Measurements from ENCODE around the gene ATXN7L1. TPM values are rescaled to one million over a fixed set of nuclear protein-coding genes. Genes with fewer than 3 reads are reported as not detected.
A peak's percentile ranks its signal among the peaks of the same experiment; 100 is the strongest.

The ATXN7L1 gene, protein sequence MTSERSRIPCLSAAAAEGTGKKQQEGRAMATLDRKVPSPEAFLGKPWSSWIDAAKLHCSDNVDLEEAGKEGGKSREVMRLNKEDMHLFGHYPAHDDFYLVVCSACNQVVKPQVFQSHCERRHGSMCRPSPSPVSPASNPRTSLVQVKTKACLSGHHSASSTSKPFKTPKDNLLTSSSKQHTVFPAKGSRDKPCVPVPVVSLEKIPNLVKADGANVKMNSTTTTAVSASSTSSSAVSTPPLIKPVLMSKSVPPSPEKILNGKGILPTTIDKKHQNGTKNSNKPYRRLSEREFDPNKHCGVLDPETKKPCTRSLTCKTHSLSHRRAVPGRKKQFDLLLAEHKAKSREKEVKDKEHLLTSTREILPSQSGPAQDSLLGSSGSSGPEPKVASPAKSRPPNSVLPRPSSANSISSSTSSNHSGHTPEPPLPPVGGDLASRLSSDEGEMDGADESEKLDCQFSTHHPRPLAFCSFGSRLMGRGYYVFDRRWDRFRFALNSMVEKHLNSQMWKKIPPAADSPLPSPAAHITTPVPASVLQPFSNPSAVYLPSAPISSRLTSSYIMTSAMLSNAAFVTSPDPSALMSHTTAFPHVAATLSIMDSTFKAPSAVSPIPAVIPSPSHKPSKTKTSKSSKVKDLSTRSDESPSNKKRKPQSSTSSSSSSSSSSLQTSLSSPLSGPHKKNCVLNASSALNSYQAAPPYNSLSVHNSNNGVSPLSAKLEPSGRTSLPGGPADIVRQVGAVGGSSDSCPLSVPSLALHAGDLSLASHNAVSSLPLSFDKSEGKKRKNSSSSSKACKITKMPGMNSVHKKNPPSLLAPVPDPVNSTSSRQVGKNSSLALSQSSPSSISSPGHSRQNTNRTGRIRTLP
- total RNA-seq = 16.3 TPM

DNA sequence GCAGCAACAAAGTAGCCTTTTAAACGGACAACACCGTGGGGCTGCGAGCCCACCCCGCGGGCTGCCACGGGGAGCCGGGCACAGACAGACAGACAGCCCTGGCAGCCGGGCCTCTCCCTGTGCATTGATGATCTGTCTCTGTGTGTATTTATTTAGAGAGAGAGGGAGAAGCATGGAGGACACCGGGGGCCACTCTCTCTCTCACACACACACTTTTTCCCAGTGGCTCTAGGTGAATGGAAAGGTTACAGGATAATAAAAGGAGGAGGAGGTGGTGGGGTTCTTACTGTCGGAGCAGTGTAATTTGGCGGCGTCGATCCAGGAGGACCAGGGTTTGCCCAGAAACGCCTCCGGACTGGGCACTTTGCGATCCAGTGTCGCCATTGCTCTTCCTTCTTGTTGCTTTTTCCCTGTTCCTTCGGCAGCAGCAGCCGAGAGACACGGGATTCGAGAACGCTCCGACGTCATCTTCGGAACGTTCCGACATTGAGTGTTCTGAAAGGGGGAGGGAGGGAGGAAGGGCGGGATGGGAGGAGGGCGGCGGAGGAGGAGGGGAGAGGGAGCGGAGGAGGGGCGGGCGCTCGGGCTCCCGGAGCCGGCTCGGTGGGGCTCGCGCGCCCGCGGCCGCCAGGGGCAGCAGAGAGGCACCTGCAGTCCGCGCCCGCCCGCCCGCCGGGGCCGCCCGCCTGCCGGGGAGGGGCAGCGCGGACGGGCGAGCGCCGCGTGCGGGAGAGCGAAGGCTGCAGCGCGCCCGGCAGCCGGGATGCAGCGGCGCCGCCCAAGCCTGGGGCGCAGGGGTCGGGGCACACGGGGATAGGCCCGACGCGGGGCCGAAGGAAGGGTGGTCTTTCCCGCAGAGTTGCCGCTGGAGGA, at the start of gene ATXN7L1:
Gene ATXN7L1 (minus strand): TSS at position 509 of the 873 bp plus-strand sequence. CDS start 41 bp downstream, at position 468.
- DNase-seq (ENCODE audit: low spot score) = peak; percentile 96

DNA sequence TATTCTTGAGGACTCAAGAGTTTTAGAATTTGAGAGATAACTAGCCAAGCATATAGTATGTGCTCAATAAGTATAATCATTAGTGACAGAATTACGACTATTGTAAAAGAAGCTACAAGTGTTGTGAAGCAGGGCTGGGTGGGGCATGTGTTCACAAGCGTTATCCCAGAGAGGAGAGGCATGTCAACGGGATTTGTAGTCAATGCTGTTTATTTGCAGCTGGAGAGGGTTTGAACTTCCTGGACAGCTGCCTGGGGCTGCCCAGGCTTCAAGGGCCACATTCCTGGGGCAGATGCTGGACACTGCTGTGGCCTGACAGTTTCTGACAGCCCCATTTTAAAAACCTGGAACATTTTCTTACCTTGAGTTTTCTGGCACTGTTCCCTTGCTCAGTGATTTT, 49.7 kb upstream of the ATXN7L1 start:
- DNase-seq (ENCODE audit: low spot score) = no peak

DNA sequence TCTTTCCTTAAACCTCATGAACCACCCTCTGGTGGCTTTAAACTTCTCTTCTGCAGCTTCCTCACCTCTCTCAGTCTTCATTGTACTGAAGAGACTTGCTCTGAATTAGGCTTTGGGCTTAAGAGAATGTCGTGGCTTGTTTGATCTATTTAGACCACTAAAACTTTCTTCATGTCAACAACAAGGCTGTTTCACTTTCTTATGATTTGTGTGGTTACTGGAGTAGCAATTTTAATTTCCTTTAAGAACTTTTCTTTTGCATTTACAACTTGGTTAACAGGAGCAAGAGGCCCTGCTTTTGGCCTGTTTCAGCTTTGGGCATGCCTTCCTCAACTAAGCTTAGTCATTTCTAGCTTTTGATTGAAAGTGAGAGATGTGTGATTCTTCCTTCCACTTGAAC, 48.5 kb upstream of the ATXN7L1 start:
- DNase-seq (ENCODE audit: low spot score) = no peak

DNA sequence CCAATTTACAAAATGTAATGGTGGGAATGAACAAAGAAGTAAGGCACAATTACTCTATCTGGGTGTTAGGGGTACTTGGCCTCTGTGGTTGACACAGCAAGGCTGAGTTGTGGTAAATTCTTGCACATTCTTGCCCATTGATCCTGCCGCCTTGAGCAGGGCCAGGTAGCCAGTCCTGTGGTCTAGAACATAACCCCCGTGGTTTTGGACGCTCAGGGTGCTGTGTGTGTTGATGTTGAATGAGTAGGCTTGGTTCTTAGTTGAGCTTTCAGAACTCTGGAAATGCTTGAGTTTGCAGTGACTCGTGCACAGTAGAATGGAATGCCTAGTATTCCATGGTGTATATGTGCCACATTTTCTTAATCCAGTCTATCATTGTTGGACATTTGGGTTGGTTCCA, 44.4 kb upstream of the ATXN7L1 start:
- DNase-seq (ENCODE audit: low spot score) = no peak

GRCh38 chr7:105917659-105918058, 41.3 kb upstream of the ATXN7L1 start:
- no peak for DNase-seq (ENCODE audit: low spot score)

GRCh38 chr7:105916603-105917002, 40.2 kb upstream of the ATXN7L1 start:
- DNase-seq (ENCODE audit: low spot score) = no peak

- DNase-seq (ENCODE audit: low spot score) = no peak
These were observed 37.5 kb upstream of the ATXN7L1 start for GRCh38 chr7:105913947-105914346.

GRCh38 chr7:105911961-105912575, 35.7 kb upstream of the ATXN7L1 start:
- DNase-seq (ENCODE audit: low spot score) = no peak

- no peak for DNase-seq (ENCODE audit: low spot score)
These were observed 33.8 kb upstream of the ATXN7L1 start for GRCh38 chr7:105910172-105910571.

DNA sequence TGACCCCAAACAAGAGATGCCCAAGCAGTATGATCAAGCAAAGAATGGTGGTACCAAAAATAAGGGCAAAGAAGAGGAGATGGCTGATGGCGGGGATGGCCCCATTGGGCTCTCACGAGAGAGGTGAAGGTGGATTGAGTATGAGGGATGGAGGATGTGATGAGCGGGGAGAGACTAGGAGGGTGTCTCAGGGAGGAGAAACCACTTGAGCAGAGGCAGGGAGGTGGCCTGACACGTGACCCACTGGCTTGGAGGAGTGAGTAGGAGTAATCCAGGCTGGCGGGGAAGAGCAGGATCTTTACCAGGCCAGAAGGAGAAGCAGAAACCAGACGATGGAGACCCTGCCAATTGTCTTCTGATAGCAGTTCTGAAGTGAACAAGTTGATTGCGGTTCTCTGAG, 33.3 kb upstream of the ATXN7L1 start:
- DNase-seq (ENCODE audit: low spot score) = no peak

DNA sequence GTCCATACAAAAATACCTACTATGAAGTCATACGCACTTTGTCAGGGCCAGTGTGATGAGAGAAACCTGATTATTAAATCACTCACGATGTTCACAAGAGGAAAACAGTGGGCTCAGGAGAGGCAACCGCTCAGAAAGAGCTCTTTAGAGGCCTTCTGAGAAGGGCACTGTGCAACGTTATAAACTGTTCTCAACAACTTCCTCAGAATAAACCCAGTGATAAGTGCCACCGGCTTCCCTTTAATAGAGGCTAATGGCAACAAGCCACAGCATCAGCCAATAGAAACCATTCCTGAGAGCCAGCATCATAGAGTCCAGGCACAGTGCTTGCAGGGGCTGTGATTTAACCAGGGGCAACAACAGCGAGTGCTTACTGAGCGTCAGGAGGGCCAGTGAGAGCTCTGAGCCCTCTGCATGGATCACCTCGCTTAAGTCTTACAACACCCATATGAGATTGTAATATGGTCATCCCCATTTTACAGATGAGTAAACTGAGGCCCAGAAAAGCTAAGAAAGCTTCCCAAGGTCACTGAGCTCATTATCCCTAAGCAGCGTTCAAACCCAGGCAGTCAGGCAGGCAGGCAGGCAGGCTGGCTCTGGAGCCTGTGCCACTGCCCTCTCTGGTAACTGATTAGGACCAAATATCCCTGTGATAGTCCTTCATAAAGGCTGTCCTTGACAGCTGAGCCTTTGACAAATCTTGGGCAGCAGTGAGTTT, 30.9 kb upstream of the ATXN7L1 start:
- DNase-seq (ENCODE audit: low spot score) = no peak

DNA sequence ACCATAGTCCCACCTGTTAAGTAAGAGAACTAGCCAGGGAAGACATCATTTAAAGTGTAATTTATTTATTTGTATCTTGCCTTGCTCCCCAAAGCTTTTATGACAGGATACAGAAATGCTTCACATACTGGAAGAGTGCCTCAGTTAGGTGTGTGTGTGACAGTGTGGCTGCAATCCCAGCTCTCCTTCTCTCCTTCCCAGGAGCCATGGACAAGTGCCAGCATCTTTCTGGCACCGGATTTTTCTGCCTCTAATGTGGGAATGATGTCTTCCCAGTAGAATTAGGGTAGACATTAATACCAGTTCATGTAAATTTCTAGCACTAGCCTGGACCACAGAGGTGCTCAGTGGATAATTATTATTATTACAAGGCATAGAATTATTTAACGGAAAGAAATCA, 30.3 kb upstream of the ATXN7L1 start:
- no peak for DNase-seq (ENCODE audit: low spot score)

- DNase-seq (ENCODE audit: low spot score) = no peak
These were observed 29.6 kb upstream of the ATXN7L1 start for GRCh38 chr7:105905910-105906568.

DNA sequence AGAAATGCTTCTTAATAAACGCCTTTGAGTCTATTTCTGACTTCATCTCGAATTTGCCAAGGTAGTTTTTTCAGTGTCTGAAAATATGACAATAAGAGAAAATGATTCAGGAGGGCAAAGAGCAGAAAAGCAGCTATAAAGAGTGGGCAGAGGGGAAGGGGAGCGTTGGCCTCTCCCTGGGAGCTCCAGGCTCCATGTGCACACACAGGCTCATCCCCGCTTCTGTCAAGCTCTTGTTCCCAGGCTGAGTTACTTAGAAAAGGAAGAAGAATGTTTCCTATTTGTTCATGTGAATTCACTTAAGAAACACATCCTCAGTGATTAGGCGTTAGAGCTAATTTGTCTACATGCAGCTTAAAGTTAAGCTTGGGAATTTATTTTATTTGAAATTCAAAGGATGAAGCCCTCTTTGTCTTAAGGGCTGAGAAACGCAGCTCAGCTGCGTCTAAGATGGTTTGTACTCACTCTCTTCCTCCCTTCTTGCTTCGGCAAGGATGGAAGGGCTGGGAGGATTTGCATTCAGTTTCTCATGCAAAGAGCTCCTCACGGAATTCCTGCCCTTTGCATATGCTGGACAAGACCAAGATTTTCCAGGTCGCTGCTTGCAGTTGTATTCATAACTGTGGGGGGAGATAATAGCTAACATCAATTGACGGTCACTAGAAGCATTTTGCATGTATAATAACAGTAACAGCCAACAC, 29.0 kb upstream of the ATXN7L1 start:
- no peak for DNase-seq (ENCODE audit: low spot score)

- no peak for DNase-seq (ENCODE audit: low spot score)
These were observed 27.7 kb upstream of the ATXN7L1 start for GRCh38 chr7:105904064-105904463.

- no peak for DNase-seq (ENCODE audit: low spot score)
These were observed 26.0 kb upstream of the ATXN7L1 start for GRCh38 chr7:105902325-105902911.

DNA sequence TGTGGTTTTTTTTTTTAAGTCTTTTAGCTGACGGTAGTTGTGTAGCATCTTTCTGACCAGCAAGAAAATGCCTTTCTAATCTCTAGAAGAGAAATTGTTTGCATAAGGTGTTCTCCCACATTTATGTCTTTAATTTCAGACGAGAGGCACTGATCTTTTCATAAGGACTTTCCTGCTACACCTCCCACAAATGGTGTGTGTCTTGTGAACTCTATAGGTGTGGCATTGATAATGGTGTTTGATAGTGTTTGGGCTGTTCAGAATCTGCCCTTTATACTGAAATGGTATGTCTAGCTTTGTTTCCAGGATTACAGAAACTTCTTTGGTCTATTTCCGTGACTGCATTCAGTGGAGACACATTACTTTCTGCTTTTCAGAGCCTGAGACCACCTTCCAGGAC, 21.6 kb upstream of the ATXN7L1 start:
- no peak for DNase-seq (ENCODE audit: low spot score)

DNA sequence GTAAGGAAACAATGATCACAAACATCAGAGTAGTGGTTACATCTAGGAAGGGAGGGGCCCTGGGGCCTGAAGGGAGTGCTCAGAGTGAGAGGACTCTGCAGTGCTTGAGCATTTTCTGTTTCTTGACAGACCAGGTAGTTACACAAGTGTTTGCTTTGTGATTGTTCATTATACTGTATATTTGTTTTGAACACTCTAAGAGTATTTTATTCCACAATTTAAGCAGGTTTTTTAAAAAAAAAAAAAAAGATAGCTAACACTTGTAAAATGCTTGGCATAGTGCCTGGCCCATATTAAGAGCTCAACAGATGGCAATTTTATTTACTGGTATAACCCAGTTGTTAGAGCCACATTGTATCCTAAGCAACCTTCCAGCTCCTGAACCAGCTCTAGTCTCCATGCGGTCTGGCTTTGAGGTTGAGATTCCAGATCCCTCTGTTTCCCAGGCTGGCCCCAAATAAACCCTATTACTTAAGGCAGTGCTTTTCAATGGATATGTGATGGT, 20.1 kb upstream of the ATXN7L1 start:
- no peak for DNase-seq (ENCODE audit: low spot score)

DNA sequence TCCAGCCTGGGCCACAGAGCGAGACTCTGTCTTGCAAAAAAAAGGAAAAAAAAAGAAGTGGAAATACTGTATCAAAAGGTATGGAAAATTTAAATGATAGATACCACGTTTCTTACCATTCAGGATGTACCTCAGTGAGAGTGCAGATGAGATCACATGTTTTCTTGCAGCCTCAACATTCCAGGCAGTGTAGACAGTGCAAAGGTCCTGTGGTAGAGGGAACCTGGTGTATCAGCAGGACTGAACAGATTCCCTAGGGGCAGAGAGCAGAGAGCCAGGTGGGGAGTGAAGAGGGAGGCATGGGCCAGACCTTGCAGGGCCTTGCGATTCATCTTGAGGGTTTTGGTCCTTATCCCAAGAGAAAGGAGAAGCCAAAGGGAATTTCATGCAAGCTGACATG, 17.7 kb upstream of the ATXN7L1 start:
- no peak for DNase-seq (ENCODE audit: low spot score)
